ENCODE results near the gene SKP2. TPM values are rescaled to one million over a fixed set of nuclear protein-coding genes. Genes with fewer than 3 reads are reported as not detected.

SKP2 gene
- total RNA-seq, 6 donors from 2014 or later, result 7.7 to 16.8 (median 14.4) TPM

DNA sequence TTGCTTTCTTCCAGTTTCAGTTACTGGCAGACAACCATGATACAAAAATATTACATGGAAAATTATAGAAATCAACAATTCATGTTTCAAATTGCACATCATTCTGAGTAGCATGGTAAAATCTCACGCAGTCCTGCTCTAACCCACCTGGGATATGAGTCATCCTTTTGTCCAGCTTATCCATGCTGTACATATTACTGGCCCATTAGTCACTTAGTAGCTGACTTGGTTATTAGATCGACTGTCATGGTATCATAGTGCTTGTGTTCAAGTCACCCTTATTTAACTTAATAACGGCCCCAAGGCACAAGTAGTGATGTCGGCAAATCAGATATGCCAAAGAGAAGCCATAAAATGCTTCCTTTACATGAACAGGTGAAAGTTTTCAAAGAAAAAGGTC lies 48.6 kb downstream of the SKP2 start:
- H3K4me3 ChIP-seq, result no peak overlapping the region
- no peaks in the 10 kb centered on the region for H3K9me3 ChIP-seq
- 93 to 95% methylated on average over 4 of the region's 4 CpGs for WGBS, 2 donors
- H3K27me3 ChIP-seq, result no peaks in the 10 kb centered on the region
- ATAC-seq (ENCODE audit: low FRiP score in 2 of 2) (no peak), DNase-seq (no peak)
- TF ChIP-seq EP300 (IDR thresholded peaks at IDR 0.05) (no peak), POLR2A (IDR thresholded peaks at IDR 0.05) (no peak), POLR2AphosphoS5 (IDR thresholded peaks at IDR 0.05) (no peak)
- TF ChIP-seq, protein P1, sequence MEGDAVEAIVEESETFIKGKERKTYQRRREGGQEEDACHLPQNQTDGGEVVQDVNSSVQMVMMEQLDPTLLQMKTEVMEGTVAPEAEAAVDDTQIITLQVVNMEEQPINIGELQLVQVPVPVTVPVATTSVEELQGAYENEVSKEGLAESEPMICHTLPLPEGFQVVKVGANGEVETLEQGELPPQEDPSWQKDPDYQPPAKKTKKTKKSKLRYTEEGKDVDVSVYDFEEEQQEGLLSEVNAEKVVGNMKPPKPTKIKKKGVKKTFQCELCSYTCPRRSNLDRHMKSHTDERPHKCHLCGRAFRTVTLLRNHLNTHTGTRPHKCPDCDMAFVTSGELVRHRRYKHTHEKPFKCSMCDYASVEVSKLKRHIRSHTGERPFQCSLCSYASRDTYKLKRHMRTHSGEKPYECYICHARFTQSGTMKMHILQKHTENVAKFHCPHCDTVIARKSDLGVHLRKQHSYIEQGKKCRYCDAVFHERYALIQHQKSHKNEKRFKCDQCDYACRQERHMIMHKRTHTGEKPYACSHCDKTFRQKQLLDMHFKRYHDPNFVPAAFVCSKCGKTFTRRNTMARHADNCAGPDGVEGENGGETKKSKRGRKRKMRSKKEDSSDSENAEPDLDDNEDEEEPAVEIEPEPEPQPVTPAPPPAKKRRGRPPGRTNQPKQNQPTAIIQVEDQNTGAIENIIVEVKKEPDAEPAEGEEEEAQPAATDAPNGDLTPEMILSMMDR (IDR thresholded peaks at IDR 0.05), result no peak
- H3K27ac ChIP-seq, result no peak overlapping the region
- H3K36me3 ChIP-seq, result peaks cover 0 to 53% (median 13%) of the 10 kb centered on the region in 4 donors
- H3K4me1 ChIP-seq, result peaks cover 0 to 3% (median 0%) of the 10 kb centered on the region in 4 donors

DNA sequence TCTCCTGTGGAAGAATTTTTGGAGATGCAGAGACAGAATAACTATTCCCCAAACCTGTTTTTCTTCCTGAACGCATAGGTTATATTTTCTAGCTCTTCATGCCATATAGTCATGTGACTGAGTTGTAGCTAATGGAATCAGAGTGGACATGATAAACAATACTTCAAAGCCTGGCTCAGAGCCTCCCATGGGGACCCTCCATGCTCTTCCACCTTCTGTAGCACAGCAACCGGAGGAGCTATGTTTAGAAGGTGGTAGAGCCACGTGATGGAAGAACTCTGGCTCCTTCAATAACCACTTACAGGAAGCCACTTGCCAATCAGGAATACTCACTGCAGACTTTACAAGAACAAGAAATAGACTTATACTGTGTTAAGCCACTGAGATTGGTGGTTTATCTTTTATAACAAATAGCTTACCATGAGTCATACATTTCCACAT lies 50.6 kb downstream of the SKP2 start:
- TF ChIP-seq EP300 (IDR thresholded peaks at IDR 0.05) (no peak), POLR2A (IDR thresholded peaks at IDR 0.05) (no peak), POLR2AphosphoS5 (IDR thresholded peaks at IDR 0.05) (no peak)
- TF ChIP-seq, protein P1 (IDR thresholded peaks at IDR 0.05), result no peak
- ATAC-seq (ENCODE audit: low FRiP score in 2 of 2) (no peak), DNase-seq (peak in 1 of 2 donors; percentile 20)
- Histone ChIP-seq H3K27me3 (no peaks in the 10 kb centered on the region), H3K9me3 (no peaks in the 10 kb centered on the region), H3K36me3 (peaks cover 0 to 53% (median 6%) of the 10 kb centered on the region in 4 donors), H3K4me3 (no peak overlapping the region), H3K4me1 (peaks cover 0 to 3% (median 0%) of the 10 kb centered on the region in 4 donors), H3K27ac (no peak overlapping the region)
- WGBS, 2 donors, result 63 to 77% methylated on average over 3 of the region's 3 CpGs

DNA sequence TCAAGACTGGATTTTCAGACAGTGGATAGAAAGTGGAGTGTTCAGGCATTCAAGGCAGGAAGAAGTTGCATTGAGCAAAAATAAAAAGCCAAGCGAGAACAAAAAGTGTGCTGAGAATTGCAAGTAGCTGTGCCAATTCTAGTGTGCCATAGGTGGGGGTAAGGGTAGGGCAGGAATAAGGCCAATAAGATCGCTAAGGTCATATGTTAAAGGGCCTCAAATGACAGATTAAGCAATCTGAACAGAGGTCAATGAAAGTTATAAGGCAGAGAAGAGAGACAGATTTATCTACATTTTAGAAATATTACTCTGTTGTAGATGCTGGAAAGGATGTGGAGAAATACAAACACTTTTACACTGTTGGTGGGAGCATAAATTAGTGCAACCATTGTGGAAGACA lies 53.4 kb downstream of the SKP2 start:
- Histone ChIP-seq H3K4me3 (no peak overlapping the region), H3K4me1 (peaks cover 0 to 3% (median 0%) of the 10 kb centered on the region in 4 donors), H3K27ac (no peak overlapping the region), H3K27me3 (no peaks in the 10 kb centered on the region), H3K9me3 (no peaks in the 10 kb centered on the region), H3K36me3 (peaks cover 0 to 42% (median 3%) of the 10 kb centered on the region in 4 donors)
- no peak for ATAC-seq (ENCODE audit: low FRiP score in 2 of 2)
- no peak for DNase-seq
- TF ChIP-seq EP300 (IDR thresholded peaks at IDR 0.05), result no peak
- no peak for TF ChIP-seq POLR2AphosphoS5 (IDR thresholded peaks at IDR 0.05)
- TF ChIP-seq, protein P1 (IDR thresholded peaks at IDR 0.05), result no peak
- TF ChIP-seq POLR2A (IDR thresholded peaks at IDR 0.05), result no peak
- WGBS, 2 donors, result 89 to 95% methylated on average over 2 of the region's 2 CpGs

DNA sequence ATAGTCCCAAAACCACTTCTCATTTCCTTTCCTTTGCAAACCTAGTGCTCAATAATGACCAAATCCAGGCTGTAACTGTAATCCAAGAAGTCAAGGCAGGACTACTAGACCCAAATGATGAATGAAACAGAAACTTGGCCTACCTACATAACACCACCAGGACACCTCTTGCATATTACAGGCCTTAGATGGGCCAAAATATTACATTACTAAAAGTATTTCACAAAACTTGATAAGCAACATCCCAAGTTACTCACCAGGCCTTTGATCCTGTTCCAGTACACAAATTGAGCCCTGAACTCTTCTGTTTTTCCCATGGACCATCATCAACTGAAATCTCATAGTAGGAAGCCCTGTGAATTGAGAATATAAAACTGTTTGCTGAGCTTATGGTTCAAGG lies 55.0 kb downstream of the SKP2 start:
- Histone ChIP-seq H3K27me3 (no peaks in the 10 kb centered on the region), H3K4me1 (peaks cover 0 to 3% (median 0%) of the 10 kb centered on the region in 4 donors), H3K27ac (no peak overlapping the region), H3K36me3 (peaks cover 0 to 43% (median 10%) of the 10 kb centered on the region in 4 donors), H3K4me3 (no peak overlapping the region), H3K9me3 (no peaks in the 10 kb centered on the region)
- no peak for TF ChIP-seq POLR2AphosphoS5 (IDR thresholded peaks at IDR 0.05)
- ATAC-seq (ENCODE audit: low FRiP score in 2 of 2), result no peak
- no peak for DNase-seq

DNA sequence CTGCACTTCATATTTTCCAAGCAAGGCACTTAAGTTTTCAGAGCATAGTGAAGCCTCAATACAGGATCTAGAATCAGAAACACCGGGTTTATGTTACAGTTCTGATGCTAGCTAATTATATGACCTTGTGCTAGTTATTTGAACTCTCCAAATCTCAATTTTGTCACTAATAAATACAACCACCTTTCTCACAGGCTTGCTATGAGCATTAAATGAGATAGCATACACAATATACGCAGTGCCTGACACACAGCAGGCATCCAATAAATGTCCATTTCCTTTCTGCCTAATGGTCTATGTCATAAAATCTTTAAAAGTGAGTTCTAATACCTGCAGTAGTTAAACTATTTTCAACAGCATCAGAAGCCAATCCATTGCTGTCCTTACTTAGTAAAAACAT lies 56.9 kb downstream of the SKP2 start:
- no peaks in the 10 kb centered on the region for H3K4me1 ChIP-seq
- H3K4me3 ChIP-seq, result no peak overlapping the region
- WGBS, 2 donors, result 96% methylated on average over 2 of the region's 2 CpGs
- H3K27me3 ChIP-seq, result no peaks in the 10 kb centered on the region
- no peak for DNase-seq
- H3K9me3 ChIP-seq, result no peaks in the 10 kb centered on the region
- no peak for ATAC-seq (ENCODE audit: low FRiP score in 2 of 2)
- TF ChIP-seq EP300 (IDR thresholded peaks at IDR 0.05) (no peak), POLR2AphosphoS5 (IDR thresholded peaks at IDR 0.05) (no peak), POLR2A (IDR thresholded peaks at IDR 0.05) (no peak)
- TF ChIP-seq, protein P1 (IDR thresholded peaks at IDR 0.05), result no peak
- peaks cover 0 to 54% (median 10%) of the 10 kb centered on the region in 4 donors for H3K36me3 ChIP-seq
- H3K27ac ChIP-seq, result no peak overlapping the region

All from upper lobe of left lung (tissue), 6 donors.